Activated CD8-positive, alpha-beta T cell treated with anti-CD3 and anti-CD28 coated beads for 36 hours (primary cell): ENCODE data around the gene TEAD4. TPM values are rescaled to one million over a fixed set of nuclear protein-coding genes. Genes with fewer than 3 reads are reported as not detected.

Experiments
- ATAC-seq: fragments of 200-7000 bp; cut with Tn5 transposase; one replicate; pipeline ENCODE4 v1.10.0; 2021; ENCODE audit warnings: mild to moderate bottlenecking, moderate library complexity
- CTCF ChIA-PET: fragments of 350-600 bp; sonication (Branson Sonifier 250); formaldehyde crosslinking; loops from one replicate; lab custom pipeline; 2021; ENCODE audit warnings: antibody characterized with exemption; lab: Charles Lee
- POLR2A ChIA-PET: fragments of 350-600 bp; sonication (Branson Sonifier 250); formaldehyde crosslinking; loops from one replicate; lab custom pipeline; 2021; ENCODE audit warnings: antibody characterized with exemption; lab: Charles Lee
- DNase-seq: peaks from one replicate; pipeline ENCODE4 v3.0.0-alpha.2; 2020
- H3K27ac Mint-ChIP-seq: one replicate; pipeline ENCODE4 v1.8.0; 2021; ENCODE audit warnings: mild to moderate bottlenecking, mixed read lengths
- H3K27me3 Mint-ChIP-seq: one replicate; pipeline ENCODE4 v1.8.0; 2021; ENCODE audit warnings: mixed read lengths
- H3K36me3 Mint-ChIP-seq: one replicate; pipeline ENCODE4 v1.8.0; 2021; ENCODE audit warnings: low read depth, mixed read lengths
- H3K4me1 Mint-ChIP-seq: one replicate; pipeline ENCODE4 v1.8.0; 2021; ENCODE audit warnings: low read depth, mixed read lengths
- H3K4me3 Mint-ChIP-seq: one replicate; pipeline ENCODE4 v1.8.0; 2021; ENCODE audit warnings: mild to moderate bottlenecking, moderate library complexity, mixed read lengths
- H3K9me3 Mint-ChIP-seq: one replicate; pipeline ENCODE4 v1.8.0; 2021; ENCODE audit warnings: mixed read lengths
- CTCF ChIP-seq: fragments of 200-600 bp; IDR thresholded peaks from one replicate; pipeline ENCODE4 v1.8.0; 2022; ENCODE audit warnings: antibody characterized with exemption, mild to moderate bottlenecking
- intact Hi-C: fragments of 100-400 bp; cut with micrococcal nuclease; formaldehyde crosslinking; loops from one replicate; pipeline ENCODE4 v1.10.0; 2022
- total RNA-seq, 2 experiments: library from RNA; stranded (reverse); gene quantifications; one replicate each; pipeline ENCODE4 v1.2.3, GENCODE V29; 2021

The TEAD4 gene
- total RNA-seq, 2 experiments from 2014 or later = 4.5 to 4.6 TPM

GRCh38 chr12:3030821-3031429, 71.7 kb downstream of the TEAD4 start:
- no peak for ATAC-seq
- ChIA-PET POLR2A (no interaction called here), CTCF (interaction anchor here (0.8 kb wide), 1 partner anchor 10 kb away, joined by 3 read pairs; no protein-coding TSS in a partner anchor)
- Mint-ChIP-seq H3K4me3 (no peak overlapping the region), H3K4me1 (no peaks in the 10 kb centered on the region), H3K27ac (no peak overlapping the region), H3K9me3 (no peaks in the 10 kb centered on the region), H3K36me3 (no peaks in the 10 kb centered on the region), H3K27me3 (peaks cover 2% of the 10 kb centered on the region)
- DNase-seq = no peak
- TF ChIP-seq CTCF = no peak
- intact Hi-C loops = no loop called here

GRCh38 chr12:3032161-3032560, 73.0 kb downstream of the TEAD4 start:
- no peaks in the 10 kb centered on the region for H3K36me3 Mint-ChIP-seq
- intact Hi-C loops = no loop called here
- CTCF ChIA-PET = no interaction called here
- no peak overlapping the region for H3K27ac Mint-ChIP-seq
- no peaks in the 10 kb centered on the region for H3K9me3 Mint-ChIP-seq
- peaks cover 2% of the 10 kb centered on the region for H3K27me3 Mint-ChIP-seq
- ATAC-seq (no peak), DNase-seq (no peak)
- no peaks in the 10 kb centered on the region for H3K4me1 Mint-ChIP-seq
- no peak overlapping the region for H3K4me3 Mint-ChIP-seq
- POLR2A ChIA-PET = no interaction called here
- TF ChIP-seq CTCF = no peak

GRCh38 chr12:3032770-3033538, 73.8 kb downstream of the TEAD4 start:
- DNase-seq (no peak), ATAC-seq (no peak)
- Mint-ChIP-seq H3K27ac (no peak overlapping the region), H3K4me3 (no peak overlapping the region), H3K9me3 (no peaks in the 10 kb centered on the region), H3K27me3 (peaks cover 2% of the 10 kb centered on the region), H3K4me1 (no peaks in the 10 kb centered on the region), H3K36me3 (no peaks in the 10 kb centered on the region)
- ChIA-PET POLR2A (no interaction called here), CTCF (interaction anchor here (1.3 to 1.7 kb wide), 2 partner anchors 9 to 28 kb away, joined by 4 to 9 read pairs; no protein-coding TSS in a partner anchor)
- TF ChIP-seq CTCF = no peak
- intact Hi-C loops = no loop called here

GRCh38 chr12:3033539-3033867, 74.3 kb downstream of the TEAD4 start:
- no peak for DNase-seq
- CTCF ChIA-PET = interaction anchor here (1.1 to 1.9 kb wide), 7 partner anchors 8 to 188 kb away, joined by 3 to 9 read pairs (median 6); no protein-coding TSS in a partner anchor
- Mint-ChIP-seq H3K4me1 (no peaks in the 10 kb centered on the region), H3K4me3 (no peak overlapping the region), H3K27ac (no peak overlapping the region), H3K9me3 (no peaks in the 10 kb centered on the region), H3K36me3 (no peaks in the 10 kb centered on the region), H3K27me3 (peaks cover 2% of the 10 kb centered on the region)
- no peak for ATAC-seq
- intact Hi-C loops = no loop called here
- no peak for TF ChIP-seq CTCF
- POLR2A ChIA-PET = no interaction called here

GRCh38 chr12:3034067-3034750, 75.0 kb downstream of the TEAD4 start:
- peak; percentile 47 for TF ChIP-seq CTCF
- intact Hi-C loops = no loop called here
- no peak overlapping the region for H3K4me3 Mint-ChIP-seq
- peaks cover 2% of the 10 kb centered on the region for H3K27me3 Mint-ChIP-seq
- no peaks in the 10 kb centered on the region for H3K36me3 Mint-ChIP-seq
- H3K9me3 Mint-ChIP-seq = no peaks in the 10 kb centered on the region
- POLR2A ChIA-PET = no interaction called here
- H3K27ac Mint-ChIP-seq = no peak overlapping the region
- no peaks in the 10 kb centered on the region for H3K4me1 Mint-ChIP-seq
- CTCF ChIA-PET = interaction anchor here (0.5 to 1.9 kb wide), 17 partner anchors 8 to 188 kb away, joined by 3 to 9 read pairs (median 3); no protein-coding TSS in a partner anchor
- ATAC-seq (peak; percentile 99), DNase-seq (peak; percentile 74)
